GM18517 (cell line): ENCODE data around the gene MPV17L2.
A peak's percentile ranks its signal among the peaks of the same experiment; 100 is the strongest.

Experiments
- ATAC-seq: cut with Tn5 transposase; IDR thresholded peaks from one replicate; pipeline ENCODE4 v1.9.1; 2021; ENCODE audit warnings: mild to moderate bottlenecking, moderate library complexity; ENCODE audit not compliant: unreplicated experiment

MPV17L2 gene

GRCh38 chr19:18160493-18160970 lies 32.5 kb upstream of the MPV17L2 start:
- no peak for ATAC-seq

GRCh38 chr19:18160971-18161635 lies 31.9 kb upstream of the MPV17L2 start:
- ATAC-seq: peak; percentile 51

- ATAC-seq: peak; percentile 13
Measured at GRCh38 chr19:18161636-18162002, 31.4 kb upstream of the MPV17L2 start.

GRCh38 chr19:18164072-18164471 lies 28.9 kb upstream of the MPV17L2 start:
- no peak for ATAC-seq

GRCh38 chr19:18165794-18166544 lies 27.0 kb upstream of the MPV17L2 start:
- ATAC-seq: no peak

- no peak for ATAC-seq
Measured at GRCh38 chr19:18167011-18167410, 26.0 kb upstream of the MPV17L2 start.

- ATAC-seq: no peak
Measured at GRCh38 chr19:18167975-18168645, 24.9 kb upstream of the MPV17L2 start.

- no peak for ATAC-seq
Measured at GRCh38 chr19:18168673-18169381, 24.2 kb upstream of the MPV17L2 start.

GRCh38 chr19:18170714-18171255 lies 22.2 kb upstream of the MPV17L2 start:
- ATAC-seq: no peak

GRCh38 chr19:18171605-18172327 lies 21.3 kb upstream of the MPV17L2 start:
- ATAC-seq: no peak

- no peak for ATAC-seq
Measured at GRCh38 chr19:18172331-18173053, 20.5 kb upstream of the MPV17L2 start.

GRCh38 chr19:18173054-18173571 lies 19.9 kb upstream of the MPV17L2 start:
- ATAC-seq: no peak

- ATAC-seq: peak; percentile 47
Measured at GRCh38 chr19:18173572-18174288, 19.3 kb upstream of the MPV17L2 start, which contains the start of gene IFI30. Gene IFI30, plus strand, starts transcription at chr19:18173813. Its CDS starts 29 bp downstream, at chr19:18173842.

GRCh38 chr19:18174983-18175382 lies 18.0 kb upstream of the MPV17L2 start:
- no peak for ATAC-seq

GRCh38 chr19:18176367-18177310 lies 16.4 kb upstream of the MPV17L2 start:
- no peak for ATAC-seq

- ATAC-seq: no peak
Measured at GRCh38 chr19:18179957-18180356, 13.1 kb upstream of the MPV17L2 start.

- no peak for ATAC-seq
Measured at GRCh38 chr19:18183529-18183928, 9.5 kb upstream of the MPV17L2 start.
